Measurements from ENCODE around the gene PITPNM3. TPM values are rescaled to one million over a fixed set of nuclear protein-coding genes. Genes with fewer than 3 reads are reported as not detected.
"Not testable (repeated sequence)": the region's sequence is repeated elsewhere in the genome, so short reads cannot be mapped to it uniquely, and the experiment has no call there.

PITPNM3 gene
- total RNA-seq, 1 donor from 2014 or later = 1.1 TPM

- intact Hi-C loops (cut with micrococcal nuclease) = no loop called here
- no peaks in the 10 kb centered on the region for H3K9me3 Mint-ChIP-seq
- H3K27ac Mint-ChIP-seq = peak overlapping the region; percentile 54
- peak; percentile 88 for ATAC-seq (ENCODE audit: low read depth)
- peaks cover 29% of the 10 kb centered on the region for H3K4me1 Mint-ChIP-seq
- DNase-seq = no peak
- TF ChIP-seq CTCF (IDR thresholded peaks at IDR 0.05) = no peak
- H3K36me3 Mint-ChIP-seq (ENCODE audit: low read depth) = peaks cover 25% of the 10 kb centered on the region
- peak overlapping the region; percentile 72 for H3K4me3 Mint-ChIP-seq
- H3K27me3 Mint-ChIP-seq = no peaks in the 10 kb centered on the region
- ChIA-PET CTCF (no interaction called here), POLR2A (interaction anchor here (0.8 kb wide), 1 partner anchor 27 kb away, joined by 3 read pairs; no protein-coding TSS in a partner anchor)
These were observed 18.6 kb upstream of the PITPNM3 start for GRCh38 chr17:6574687-6575595.

GRCh38 chr17:6573982-6574686 is 17.8 kb upstream of the PITPNM3 start:
- intact Hi-C loops (cut with micrococcal nuclease) = no loop called here
- TF ChIP-seq CTCF (IDR thresholded peaks at IDR 0.05) = no peak
- H3K9me3 Mint-ChIP-seq = no peaks in the 10 kb centered on the region
- POLR2A ChIA-PET = no interaction called here
- no peaks in the 10 kb centered on the region for H3K27me3 Mint-ChIP-seq
- H3K4me3 Mint-ChIP-seq = no peak overlapping the region
- H3K27ac Mint-ChIP-seq = no peak overlapping the region
- ATAC-seq (ENCODE audit: low read depth) = no peak
- CTCF ChIA-PET = no interaction called here
- DNase-seq = no peak
- peaks cover 20% of the 10 kb centered on the region for H3K36me3 Mint-ChIP-seq (ENCODE audit: low read depth)
- peaks cover 29% of the 10 kb centered on the region for H3K4me1 Mint-ChIP-seq

- H3K4me3 Mint-ChIP-seq; CTCF ChIA-PET; H3K27ac Mint-ChIP-seq; H3K27me3 Mint-ChIP-seq; ATAC-seq (ENCODE audit: low read depth); intact Hi-C loops (cut with micrococcal nuclease); DNase-seq; H3K9me3 Mint-ChIP-seq: not testable (repeated sequence)
- Mint-ChIP-seq H3K4me1 (peaks cover 29% of the 10 kb centered on the region), H3K36me3 (ENCODE audit: low read depth) (peaks cover 14% of the 10 kb centered on the region)
- POLR2A ChIA-PET = interaction anchor here (0.6 kb wide), 1 partner anchor 70 kb away, joined by 3 read pairs; no protein-coding TSS in a partner anchor
These were observed 17.1 kb upstream of the PITPNM3 start for GRCh38 chr17:6573495-6573894.

GRCh38 chr17:6572972-6573370 is 16.6 kb upstream of the PITPNM3 start:
- ChIA-PET POLR2A (interaction anchor here (0.6 kb wide), 1 partner anchor 71 kb away, joined by 3 read pairs; no protein-coding TSS in a partner anchor), CTCF (no interaction called here)
- Mint-ChIP-seq H3K4me3 (no peak overlapping the region), H3K27ac (no peak overlapping the region), H3K36me3 (ENCODE audit: low read depth) (peaks cover 10% of the 10 kb centered on the region), H3K9me3 (no peaks in the 10 kb centered on the region), H3K4me1 (peaks cover 29% of the 10 kb centered on the region), H3K27me3 (peaks cover under 1% of the 10 kb centered on the region)
- intact Hi-C loops (cut with micrococcal nuclease) = no loop called here
- no peak for DNase-seq
- TF ChIP-seq CTCF (IDR thresholded peaks at IDR 0.05) = no peak
- ATAC-seq (ENCODE audit: low read depth) = no peak

GRCh38 chr17:6571452-6571781 is 15.1 kb upstream of the PITPNM3 start:
- intact Hi-C loops (cut with micrococcal nuclease) = no loop called here
- H3K36me3 Mint-ChIP-seq (ENCODE audit: low read depth) = no peaks in the 10 kb centered on the region
- H3K4me1 Mint-ChIP-seq = peaks cover 21% of the 10 kb centered on the region
- CTCF ChIA-PET = no interaction called here
- ATAC-seq (ENCODE audit: low read depth) = no peak
- no peak overlapping the region for H3K27ac Mint-ChIP-seq
- DNase-seq = no peak
- no peak overlapping the region for H3K4me3 Mint-ChIP-seq
- TF ChIP-seq CTCF (IDR thresholded peaks at IDR 0.05) = no peak
- no peaks in the 10 kb centered on the region for H3K9me3 Mint-ChIP-seq
- H3K27me3 Mint-ChIP-seq = peaks cover 2% of the 10 kb centered on the region
- POLR2A ChIA-PET = interaction anchor here (0.6 kb wide), 1 partner anchor 22 kb away, joined by 3 read pairs; no protein-coding TSS in a partner anchor
